Measurements from ENCODE around the gene PPP1R7.

The PPP1R7 gene

GRCh38 chr2:241232736-241233575, 82.7 kb downstream of the PPP1R7 start:
- peaks cover 4 to 24% (median 14%) of the 10 kb centered on the region in 5 donors for H3K4me1 ChIP-seq (ENCODE audit: control insufficient read depth in 5 of 5, insufficient read depth in 5 of 5, low read length in 5 of 5)
- no peak overlapping the region for H3K27ac ChIP-seq (ENCODE audit: low read depth, low read length)
- H3K36me3 ChIP-seq (ENCODE audit: control insufficient read depth in 5 of 5, insufficient read depth in 5 of 5, low read length in 5 of 5): peaks cover 4 to 100% (median 93%) of the 10 kb centered on the region in 5 donors
- H3K27me3 ChIP-seq (ENCODE audit: control insufficient read depth in 5 of 5, insufficient read depth in 4 of 5, low read length in 5 of 5): no peaks in the 10 kb centered on the region
- H3K9me3 ChIP-seq (ENCODE audit: control insufficient read depth in 5 of 5, low read length in 5 of 5): no peaks in the 10 kb centered on the region
- H3K4me3 ChIP-seq (ENCODE audit: low read depth in 1 of 5, low read length in 5 of 5): no peak overlapping the region
- H3K9ac ChIP-seq (ENCODE audit: low read length in 5 of 5): peak overlapping the region in 1 of 5 donors; percentile 4

Data from subcutaneous abdominal adipose tissue (tissue), 5 donors.